ENCODE measurements around the gene KLF15. TPM values are rescaled to one million over a fixed set of nuclear protein-coding genes. Genes with fewer than 3 reads are reported as not detected.

The KLF15 gene
- total and polyA plus RNA-seq, 9 of the 15 experiments (the other 6 are each of a cell fraction or from before 2014, with no cell fraction given) = 0.08 to 4.8 (median 1.2) TPM

- no peaks in the 10 kb centered on the region for H3K36me3 ChIP-seq (ENCODE audit: control insufficient read depth, insufficient read depth, low read length)
- peaks cover 6% of the 10 kb centered on the region for H3K9me3 ChIP-seq (replicated peaks; ENCODE audit: control insufficient read depth, insufficient read depth, low read depth, low read length)
- H3K9ac ChIP-seq (ENCODE audit: insufficient read depth in 1 of 2, low read depth in 2 of 2, low read length in 2 of 2) = no peak overlapping the region
- no TSS peak for BruUV-seq (replicated peaks)
- ChIA-PET CTCF (ENCODE audit: low intra/inter-chr PET ratio) (no interaction called here), POLR2A (no interaction called here)
- ATAC-seq (no peak), FAIRE-seq (no peak), DNase-seq (ENCODE audit: extremely low read depth in 1 of 4, low spot score in 3 of 4) (no peak)
- 23% methylated on average over 4 of the region's 4 CpGs for WGBS (ENCODE audit: insufficient coverage, low coverage, missing lambda C conversion rate)
- H3K79me2 ChIP-seq (ENCODE audit: control insufficient read depth, insufficient read depth, low read length) = no peaks in the 10 kb centered on the region
- no peak overlapping the region for H3K27ac ChIP-seq (ENCODE audit: extremely low read depth, low read depth, low read length)
- H3K9me1 ChIP-seq (ENCODE audit: control insufficient read depth, insufficient read depth, low read length) = no peaks in the 10 kb centered on the region
- in situ Hi-C loops (cut with MboI) (no loop called here), intact Hi-C loops (cut with micrococcal nuclease) (no loop called here)
- TF ChIP-seq TCF15 (CRISPR knock-in tag; IDR thresholded peaks at IDR 0.05) (no peak), ZNF511 (CRISPR knock-in tag; IDR thresholded peaks at IDR 0.05) (no peak), POLR2H (tag; IDR thresholded peaks at IDR 0.05; ENCODE audit: low read depth) (no peak), NEUROD1 (IDR thresholded peaks at IDR 0.05; ENCODE audit: borderline replicate concordance, low read depth, low read length, partially characterized antibody) (no peak), NFIX (CRISPR knock-in tag; IDR thresholded peaks at IDR 0.05; ENCODE audit: low read depth) (no peak), TAF15 (IDR thresholded peaks at IDR 0.05; ENCODE audit: low read depth, low read length) (no peak), CBFA2T3 (IDR thresholded peaks at IDR 0.05) (no peak), ZNF561 (CRISPR knock-in tag; conservative IDR thresholded peaks at IDR 0.05) (no peak), KDM4B (IDR thresholded peaks at IDR 0.05; ENCODE audit: borderline replicate concordance in 2 of 2, low read depth in 1 of 2) (no peak), ZNF512 (tag; IDR thresholded peaks at IDR 0.05) (no peak), ZNF311 (CRISPR knock-in tag; IDR thresholded peaks at IDR 0.05) (no peak), ZNF274 (IDR thresholded peaks at IDR 0.05; ENCODE audit: borderline replicate concordance, low read depth, low read length) (no peak), ZC3H8 (IDR thresholded peaks at IDR 0.05) (no peak), NONO (IDR thresholded peaks at IDR 0.05; ENCODE audit: low read depth in 2 of 2, low read length in 1 of 2) (no peak), L3MBTL2 (IDR thresholded peaks at IDR 0.05) (no peak)
- H3K27me3 ChIP-seq (ENCODE audit: control insufficient read depth in 2 of 2, insufficient read depth in 2 of 2, low read length in 2 of 2) = peaks cover 0 to 4% of the 10 kb centered on the region in 2 experiments; a peak in 1 of 5 replicates
- no peaks in the 10 kb centered on the region for H3K4me1 ChIP-seq (replicated peaks in 1 of 2; ENCODE audit: control insufficient read depth in 2 of 2, insufficient read depth in 2 of 2, low read length in 2 of 2)
- no peaks in the 10 kb centered on the region for H4K20me1 ChIP-seq (replicated peaks; ENCODE audit: control insufficient read depth, insufficient read depth, low read length)
- H2AFZ ChIP-seq (ENCODE audit: low read depth, low read length) = no peak overlapping the region
- no peak overlapping the region for H3K4me3 ChIP-seq
- no peak overlapping the region for H3K4me2 ChIP-seq (ENCODE audit: insufficient read depth, low read length)
These were observed 30.6 kb downstream of the KLF15 start for GRCh38 chr3:126326629-126327028.
